Right cardiac atrium (tissue), 5 donors: ENCODE measurements around the gene NOS3. TPM values are rescaled to one million over a fixed set of nuclear protein-coding genes. Genes with fewer than 3 reads are reported as not detected.
A peak's percentile ranks its signal among the peaks of the same experiment; 100 is the strongest.
"Not testable (repeated sequence)": the region's sequence is repeated elsewhere in the genome, so short reads cannot be mapped to it uniquely, and the experiment has no call there.

ENCODE experiments used
- ATAC-seq, 2 donors: fragments of 200-7000 bp; cut with Tn5 transposase; one replicate each; pipeline versions ENCODE4 v1.8.0 to v1.9.1; 2020; ENCODE audit warnings: moderate library complexity in 2 of 2, mild to moderate bottlenecking in 1 of 2
- DNase-seq, 3 donors: peaks; one replicate each; pipeline ENCODE4 v3.0.0-alpha.2; 2020
- H3K27ac ChIP-seq: one replicate; pipeline ENCODE4 v1.5.1; 2013; ENCODE audit warnings: mild to moderate bottlenecking, low read length, control low read depth, moderate library complexity
- H3K27me3 ChIP-seq: one replicate; pipeline ENCODE4 v1.6.1; 2013; ENCODE audit not compliant: control insufficient read depth, insufficient read depth
- H3K4me1 ChIP-seq: one replicate; pipeline ENCODE4 v1.6.1; 2013; ENCODE audit warnings: low read length; ENCODE audit not compliant: control insufficient read depth, insufficient read depth
- H3K4me3 ChIP-seq: one replicate; pipeline ENCODE4 v1.5.1; 2013; ENCODE audit warnings: low read length, control low read depth
- H3K9me3 ChIP-seq: one replicate; pipeline ENCODE4 v1.6.1; 2013; ENCODE audit warnings: low read length; ENCODE audit not compliant: control insufficient read depth
- WGBS: extraction: QIAGEN DNeasy Blood & Tissue Kit; methylation state at CpG from one replicate; pipeline ENCODE4 v1.1.7; 2013; 5-methylcytosine and 5-hydroxymethylcytosine counted together
- intact Hi-C, 4 donors: fragments of 100-400 bp; cut with DNase I; formaldehyde crosslinking; loops; one replicate each; pipeline versions ENCODE4 v1.11.0 to v1.14.0; 2022 to 2023
- polyA plus RNA-seq: library from polyadenylated mRNA; stranded (reverse); fragments of 200-250 nt; gene quantifications from one replicate; pipeline ENCODE4 v1.2.3, GENCODE V29; 2013
- total RNA-seq, 4 donors: library from RNA; stranded (reverse); fragmentation: NEBNext Ultra II Directional; extraction: Animal tissue kit (Norgen Biotek cat#: 25700); gene quantifications; one replicate each; pipeline ENCODE4 v1.2.1, GENCODE V29; 2021
- donor health status: healthy with polysubstance abuse.
- donor health status: DM: no; HTN: yes; CAD: no.
- donor health status: DM: no; HTN: no; CAD: no.
- donor health status: DM: no; HTN: yes; CAD: no; lungs with severe emphysema.
- donor health status: DM: yes; HTN: yes; CAD: no.

Gene NOS3
- total and polyA plus RNA-seq, 5 donors, result 13.5 to 80.4 (median 21.4) TPM

DNA sequence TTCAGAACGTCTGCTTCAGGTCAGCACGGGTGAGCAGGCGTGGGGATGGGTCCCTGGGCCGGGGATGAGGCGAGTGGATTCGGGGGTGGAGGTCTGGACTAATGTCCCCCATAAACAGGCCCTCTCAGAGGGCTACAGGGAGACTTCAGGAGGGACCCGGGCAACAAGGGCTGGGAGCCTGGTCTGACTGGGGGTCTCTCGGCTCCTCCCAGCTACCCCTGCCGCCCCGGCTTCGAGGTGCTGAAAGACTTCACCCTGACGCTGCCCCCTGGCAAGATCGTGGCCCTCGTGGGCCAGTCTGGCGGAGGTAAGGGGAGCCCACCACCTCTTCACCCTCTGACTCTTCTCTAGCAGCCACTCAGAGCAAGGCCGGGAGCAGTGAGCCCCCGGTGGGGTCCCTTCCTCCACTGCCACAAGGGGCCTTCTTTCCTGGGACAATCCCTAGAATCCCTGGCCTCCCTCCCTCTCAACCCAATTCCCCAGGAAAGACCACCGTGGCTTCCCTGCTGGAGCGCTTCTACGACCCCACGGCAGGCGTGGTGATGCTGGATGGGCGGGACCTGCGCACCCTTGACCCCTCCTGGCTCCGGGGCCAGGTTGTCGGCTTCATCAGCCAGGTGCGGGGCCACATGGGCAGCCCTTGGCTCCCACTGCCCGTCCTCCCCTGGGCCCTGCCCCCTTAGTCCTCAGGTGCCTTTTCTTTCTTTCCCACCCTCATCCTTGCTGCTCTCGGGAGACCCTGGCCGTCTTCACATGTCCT, 50.0 kb downstream of the NOS3 start:
- Histone ChIP-seq H3K4me1 (no peaks in the 10 kb centered on the region), H3K9me3 (no peaks in the 10 kb centered on the region), H3K27me3 (no peaks in the 10 kb centered on the region), H3K4me3 (no peak overlapping the region), H3K27ac (no peak overlapping the region)
- ATAC-seq, result no peak
- DNase-seq, result no peak
- intact Hi-C loops, result no loop called here
- WGBS, result 93% methylated on average over 30 of the region's 30 CpGs

- H3K27me3 ChIP-seq, ATAC-seq, H3K4me1 ChIP-seq, H3K4me3 ChIP-seq, DNase-seq, H3K9me3 ChIP-seq, intact Hi-C loops, H3K27ac ChIP-seq: not testable (repeated sequence)
- 87% methylated on average over 10 of the region's 10 CpGs for WGBS
Measured at GRCh38 chr7:151043449-151043848, 52.6 kb downstream of the NOS3 start.

GRCh38 chr7:151043959-151044358, 53.1 kb downstream of the NOS3 start:
- intact Hi-C loops, result no loop called here
- Histone ChIP-seq H3K9me3 (no peaks in the 10 kb centered on the region), H3K4me1 (no peaks in the 10 kb centered on the region), H3K27me3 (no peaks in the 10 kb centered on the region), H3K27ac (no peak overlapping the region), H3K4me3 (no peak overlapping the region)
- WGBS, result 93% methylated on average over 20 of the region's 20 CpGs
- DNase-seq, result no peak
- no peak for ATAC-seq

DNA sequence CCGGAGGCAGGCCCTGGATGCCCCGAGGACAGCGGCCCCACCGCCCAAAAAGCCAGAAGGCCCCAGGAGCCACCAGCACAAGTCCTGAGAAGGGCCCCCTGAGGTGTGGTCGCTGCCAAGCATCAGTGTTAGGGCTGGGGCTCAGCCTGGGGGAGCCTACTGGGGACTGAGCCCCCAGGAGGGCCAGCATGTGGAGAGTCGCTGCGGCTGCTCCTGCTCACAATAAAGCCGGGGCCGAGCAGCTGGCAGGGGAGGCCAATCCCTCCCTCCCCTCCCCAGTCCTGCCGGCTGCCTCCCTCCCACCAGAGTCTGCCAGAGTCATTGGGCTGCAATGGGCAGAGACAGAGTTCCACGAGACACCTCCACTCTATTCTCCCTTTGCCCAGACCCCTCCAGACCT, 54.4 kb downstream of the NOS3 start:
- no peak overlapping the region for H3K27ac ChIP-seq
- no peak for ATAC-seq
- intact Hi-C loops, result no loop called here
- no peak overlapping the region for H3K4me3 ChIP-seq
- no peaks in the 10 kb centered on the region for H3K4me1 ChIP-seq
- H3K9me3 ChIP-seq, result no peaks in the 10 kb centered on the region
- DNase-seq, result no peak
- H3K27me3 ChIP-seq, result no peaks in the 10 kb centered on the region
- WGBS, result 82% methylated on average over 11 of the region's 11 CpGs

- WGBS, result 90% methylated on average over 9 of the region's 9 CpGs
- Histone ChIP-seq H3K9me3 (no peaks in the 10 kb centered on the region), H3K27me3 (no peaks in the 10 kb centered on the region), H3K4me3 (no peak overlapping the region), H3K27ac (no peak overlapping the region), H3K4me1 (no peaks in the 10 kb centered on the region)
- DNase-seq (no peak), ATAC-seq (no peak)
- intact Hi-C loops, result no loop called here
Measured at GRCh38 chr7:151045967-151046366, 55.1 kb downstream of the NOS3 start.

DNA sequence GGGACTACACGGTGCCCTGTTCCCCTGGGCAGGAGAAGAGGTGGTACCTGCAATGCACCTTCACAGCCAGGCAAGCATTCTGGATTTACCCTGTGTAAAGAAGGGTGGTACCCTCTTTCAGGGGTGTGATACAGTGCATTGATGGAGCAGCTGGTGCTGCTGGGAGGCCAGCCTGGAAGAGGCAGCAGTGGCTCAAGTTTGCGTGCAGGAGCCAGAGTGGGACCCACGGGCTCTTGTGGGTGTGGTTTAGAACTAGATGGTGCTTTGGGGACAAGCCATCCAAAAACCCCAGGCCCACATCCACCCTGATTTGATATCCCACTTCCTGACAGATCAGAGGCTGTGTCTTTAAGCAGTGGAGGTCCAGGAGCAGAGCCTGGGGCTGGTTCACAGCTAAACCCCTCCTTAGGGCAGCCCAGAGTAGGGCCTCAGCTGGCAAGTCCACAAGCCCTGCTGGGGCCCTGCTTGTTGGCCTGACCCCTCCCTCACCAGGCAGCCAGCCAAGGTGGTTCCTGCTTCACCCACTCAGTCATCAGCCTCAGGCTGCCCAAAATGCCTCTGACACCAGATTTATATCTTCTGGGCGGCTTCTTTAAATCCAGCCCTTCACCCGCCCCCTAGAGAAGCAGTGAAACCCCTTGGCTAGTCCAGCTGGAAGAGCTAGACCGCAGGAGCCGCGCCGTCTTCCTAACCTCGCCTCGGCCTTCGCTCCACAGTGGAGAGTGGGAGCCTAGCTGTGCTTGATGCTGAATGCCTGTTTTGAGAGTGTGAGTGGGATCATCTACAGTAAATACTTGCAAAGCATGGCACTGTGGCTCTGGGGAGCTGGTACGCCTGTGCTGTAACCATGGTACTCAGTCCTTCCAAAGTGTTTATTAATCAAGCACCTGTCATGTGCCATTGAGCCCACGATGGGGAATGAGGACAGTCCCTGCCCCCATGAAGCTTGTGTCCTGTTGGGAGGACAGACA, 56.1 kb downstream of the NOS3 start:
- Histone ChIP-seq H3K4me3 (no peak overlapping the region), H3K27me3 (no peaks in the 10 kb centered on the region), H3K27ac (no peak overlapping the region), H3K9me3 (no peaks in the 10 kb centered on the region), H3K4me1 (no peaks in the 10 kb centered on the region)
- ATAC-seq (no peak), DNase-seq (peak in 2 of 3 donors; percentile 59 to 78)
- intact Hi-C loops, result no loop called here
- WGBS, result 46% methylated on average over 14 of the region's 14 CpGs

GRCh38 chr7:151047976-151048815, 57.4 kb downstream of the NOS3 start, which contains the start of gene ASIC3:
Gene ASIC3 (plus strand): TSS chr7:151048531. CDS start chr7:151048886, 355 bp downstream.
- H3K27me3 ChIP-seq, result no peaks in the 10 kb centered on the region
- WGBS, result 78% methylated on average over 22 of the region's 22 CpGs
- ATAC-seq, result no peak
- DNase-seq, result no peak
- no peaks in the 10 kb centered on the region for H3K9me3 ChIP-seq
- intact Hi-C loops, result no loop called here
- H3K27ac ChIP-seq, result no peak within 1 kb of the TSS
- H3K4me1 ChIP-seq, result no peaks in the 10 kb centered on the region
- no peak within 1 kb of the TSS for H3K4me3 ChIP-seq

DNA sequence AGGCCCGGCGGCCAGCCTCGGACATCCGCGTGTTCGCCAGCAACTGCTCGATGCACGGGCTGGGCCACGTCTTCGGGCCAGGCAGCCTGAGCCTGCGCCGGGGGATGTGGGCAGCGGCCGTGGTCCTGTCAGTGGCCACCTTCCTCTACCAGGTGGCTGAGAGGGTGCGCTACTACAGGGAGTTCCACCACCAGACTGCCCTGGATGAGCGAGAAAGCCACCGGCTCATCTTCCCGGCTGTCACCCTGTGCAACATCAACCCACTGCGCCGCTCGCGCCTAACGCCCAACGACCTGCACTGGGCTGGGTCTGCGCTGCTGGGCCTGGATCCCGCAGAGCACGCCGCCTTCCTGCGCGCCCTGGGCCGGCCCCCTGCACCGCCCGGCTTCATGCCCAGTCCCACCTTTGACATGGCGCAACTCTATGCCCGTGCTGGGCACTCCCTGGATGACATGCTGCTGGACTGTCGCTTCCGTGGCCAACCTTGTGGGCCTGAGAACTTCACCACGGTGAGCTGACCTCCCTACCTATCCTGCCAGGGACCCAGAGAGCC, 58.2 kb downstream of the NOS3 start:
- Histone ChIP-seq H3K9me3 (no peaks in the 10 kb centered on the region), H3K27ac (no peak overlapping the region), H3K27me3 (no peaks in the 10 kb centered on the region), H3K4me3 (no peak overlapping the region), H3K4me1 (no peaks in the 10 kb centered on the region)
- DNase-seq (no peak), ATAC-seq (no peak)
- intact Hi-C loops, result no loop called here
- WGBS, result 90% methylated on average over 38 of the region's 38 CpGs

GRCh38 chr7:151051108-151051507, 60.3 kb downstream of the NOS3 start:
- peak; percentile 56 for ATAC-seq
- Histone ChIP-seq H3K27ac (no peak overlapping the region), H3K27me3 (no peaks in the 10 kb centered on the region), H3K4me1 (no peaks in the 10 kb centered on the region), H3K9me3 (no peaks in the 10 kb centered on the region), H3K4me3 (no peak overlapping the region)
- intact Hi-C loops, result no loop called here
- WGBS, result 1% methylated on average over 50 of the region's 50 CpGs
- peak; percentile 63 to 88 (median 84) for DNase-seq

DNA sequence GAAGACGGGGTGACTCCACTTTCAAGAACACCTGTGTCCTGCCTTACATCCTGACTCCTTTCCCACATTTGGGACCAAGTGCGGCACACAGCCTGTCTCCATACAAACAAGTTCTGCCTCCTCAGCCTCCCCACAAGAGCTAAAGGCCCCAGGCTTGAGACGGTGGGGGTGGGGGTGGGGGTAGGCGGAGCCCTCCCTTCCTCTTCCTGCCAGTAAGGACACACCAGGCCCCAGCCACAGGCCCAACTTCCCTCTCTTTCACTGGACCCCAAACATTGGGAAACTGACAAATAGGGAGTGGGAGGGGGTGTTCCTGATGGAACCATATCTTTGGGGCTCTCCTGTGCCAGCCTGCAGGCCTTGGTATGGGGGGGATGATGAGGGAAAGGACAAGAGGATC, 62.3 kb downstream of the NOS3 start:
- peaks cover 4% of the 10 kb centered on the region for H3K4me1 ChIP-seq
- H3K4me3 ChIP-seq, result no peak overlapping the region
- no peak for ATAC-seq
- intact Hi-C loops, result no loop called here
- H3K9me3 ChIP-seq, result no peaks in the 10 kb centered on the region
- H3K27me3 ChIP-seq, result no peaks in the 10 kb centered on the region
- WGBS, result 67% methylated on average over 4 of the region's 4 CpGs
- H3K27ac ChIP-seq, result no peak overlapping the region
- DNase-seq, result no peak
